Skeletal muscle tissue (tissue), 4 donors: ENCODE measurements around the gene HAUS7. TPM values are rescaled to one million over a fixed set of nuclear protein-coding genes. Genes with fewer than 3 reads are reported as not detected.

ENCODE experiments used
- H3K27ac ChIP-seq: one replicate; pipeline ENCODE4 v1.7.0; 2013; ENCODE audit warnings: mild to moderate bottlenecking, low read depth, low read length, inconsistent platforms
- H3K27me3 ChIP-seq, 3 donors: one replicate each; pipeline ENCODE4 v1.7.0; 2013; ENCODE audit warnings: low read length in 3 of 3; ENCODE audit not compliant: control insufficient read depth in 3 of 3, insufficient read depth in 3 of 3
- H3K36me3 ChIP-seq, 3 donors: one replicate each; pipeline ENCODE4 v1.7.0; 2013; ENCODE audit warnings: low read length in 3 of 3; ENCODE audit not compliant: control insufficient read depth in 3 of 3, insufficient read depth in 3 of 3
- H3K4me1 ChIP-seq, 3 donors: one replicate each; pipeline ENCODE4 v1.7.0; 2013; ENCODE audit warnings: low read length in 3 of 3, mild to moderate bottlenecking in 3 of 3; ENCODE audit not compliant: control insufficient read depth in 3 of 3, insufficient read depth in 3 of 3
- H3K4me3 ChIP-seq, 3 donors: one replicate each; pipeline ENCODE4 v1.7.0; 2013; ENCODE audit warnings: low read length in 3 of 3
- H3K9ac ChIP-seq, 3 donors: one replicate each; pipeline ENCODE4 v1.7.0; 2013; ENCODE audit warnings: low read length in 3 of 3, mild to moderate bottlenecking in 3 of 3, moderate library complexity in 2 of 3, low read depth in 1 of 3
- H3K9me3 ChIP-seq, 3 donors: one replicate each; pipeline ENCODE4 v1.7.0; 2013; ENCODE audit warnings: low read length in 3 of 3; ENCODE audit not compliant: control insufficient read depth in 3 of 3
- total RNA-seq: library from RNA; depleted of rRNA; stranded (reverse); fragments of >200 nt; gene quantifications from one replicate; pipeline ENCODE4 v1.2.3, GENCODE V29; 2014
- donor health status: Osteomylitis.

The HAUS7 gene
- total RNA-seq, 1 donor from 2014 or later, result 11.0 TPM

- Histone ChIP-seq H3K27me3 (no peaks in the 10 kb centered on the region), H3K4me3 (no peak overlapping the region), H3K9me3 (no peaks in the 10 kb centered on the region), H3K36me3 (no peaks in the 10 kb centered on the region), H3K4me1 (peaks cover 1 to 4% (median 2%) of the 10 kb centered on the region in 3 donors), H3K9ac (no peak overlapping the region), H3K27ac (no peak overlapping the region)
Observed at GRCh38 chrX:153482376-153483015, 12.1 kb upstream of the HAUS7 start.

- no peak overlapping the region for H3K27ac ChIP-seq
- no peak overlapping the region for H3K4me3 ChIP-seq
- peaks cover 0 to 6% (median 0%) of the 10 kb centered on the region in 3 donors for H3K27me3 ChIP-seq
- H3K9ac ChIP-seq, result no peak overlapping the region
- no peaks in the 10 kb centered on the region for H3K36me3 ChIP-seq
- no peaks in the 10 kb centered on the region for H3K9me3 ChIP-seq
- peaks cover 6 to 12% (median 9%) of the 10 kb centered on the region in 3 donors for H3K4me1 ChIP-seq
Observed at GRCh38 chrX:153481043-153481442, 10.7 kb upstream of the HAUS7 start.

DNA sequence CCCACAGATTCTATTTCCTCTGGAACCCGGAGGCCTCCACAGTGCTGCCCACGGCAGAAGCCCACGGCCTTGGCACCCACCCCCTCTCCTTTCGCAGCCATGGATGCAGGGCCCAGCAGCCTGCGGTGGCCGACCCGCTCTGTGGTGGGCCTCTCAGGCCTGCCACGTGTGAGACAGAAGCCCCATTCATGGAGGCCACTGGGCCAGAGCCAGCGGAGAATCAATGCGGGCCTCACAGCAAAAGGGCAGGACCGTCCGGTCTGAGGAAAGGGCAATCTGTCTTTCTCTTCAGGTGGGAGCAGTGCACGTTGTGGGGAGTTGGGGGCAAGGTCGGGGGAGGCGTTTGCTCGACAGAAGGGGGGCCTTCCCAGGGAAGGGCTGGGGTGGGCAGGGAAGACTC is 8.4 kb upstream of the HAUS7 start:
- Histone ChIP-seq H3K4me3 (no peak overlapping the region), H3K36me3 (no peaks in the 10 kb centered on the region), H3K9ac (no peak overlapping the region), H3K4me1 (peaks cover 8 to 19% (median 18%) of the 10 kb centered on the region in 3 donors), H3K9me3 (no peaks in the 10 kb centered on the region), H3K27me3 (peaks cover 0 to 6% (median 0%) of the 10 kb centered on the region in 3 donors), H3K27ac (no peak overlapping the region)

DNA sequence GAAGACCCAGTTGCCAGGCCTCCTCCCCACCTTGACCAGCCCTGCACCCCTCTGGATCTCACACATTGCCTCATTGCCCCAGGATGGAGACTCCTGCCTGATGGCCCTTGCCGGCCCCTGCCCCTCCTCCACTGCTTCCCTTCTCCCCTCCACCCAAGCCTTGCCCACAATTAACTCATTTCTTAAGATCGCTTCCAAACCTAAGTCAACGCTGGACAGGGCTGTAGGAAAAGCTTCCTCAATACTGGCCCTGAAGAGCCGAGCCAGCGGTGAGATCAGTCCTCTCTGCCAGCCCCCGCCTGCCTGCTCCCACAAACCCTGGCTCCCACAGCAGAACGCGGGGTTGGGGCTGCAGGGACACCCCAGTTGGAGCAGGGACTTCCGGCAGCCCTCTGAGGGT is 7.5 kb upstream of the HAUS7 start:
- H3K9ac ChIP-seq, result no peak overlapping the region
- peak overlapping the region; percentile 72 for H3K27ac ChIP-seq
- H3K9me3 ChIP-seq, result no peaks in the 10 kb centered on the region
- H3K4me1 ChIP-seq, result peaks cover 8 to 19% (median 18%) of the 10 kb centered on the region in 3 donors
- no peak overlapping the region for H3K4me3 ChIP-seq
- H3K36me3 ChIP-seq, result no peaks in the 10 kb centered on the region
- peaks cover 0 to 6% (median 0%) of the 10 kb centered on the region in 3 donors for H3K27me3 ChIP-seq

DNA sequence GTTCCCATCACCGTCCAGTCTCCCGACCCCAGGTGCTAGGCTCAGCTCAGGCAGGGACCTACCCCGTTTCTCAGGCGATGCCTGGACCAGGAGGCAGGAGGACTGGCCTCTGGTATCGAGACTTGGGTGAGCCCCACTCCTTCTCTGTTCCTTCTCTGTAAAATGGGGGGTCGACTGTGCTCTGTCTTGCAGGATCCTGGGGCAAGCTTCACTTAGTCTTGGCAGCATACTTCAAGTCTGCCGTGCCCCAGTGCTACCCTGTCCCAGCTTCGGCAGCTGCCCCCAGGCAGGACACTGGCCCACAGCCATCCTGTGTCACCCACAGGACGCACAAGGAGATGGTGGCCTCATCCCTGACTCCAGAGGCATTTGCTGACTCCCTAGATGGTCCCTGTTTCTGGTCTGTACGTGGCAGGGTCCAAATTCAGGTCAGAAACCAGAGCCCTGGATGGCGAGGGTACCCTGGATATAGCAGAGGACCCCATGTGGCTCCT is 7.0 kb upstream of the HAUS7 start:
- H3K9me3 ChIP-seq, result no peaks in the 10 kb centered on the region
- no peak overlapping the region for H3K4me3 ChIP-seq
- no peak overlapping the region for H3K9ac ChIP-seq
- peaks cover 8 to 19% (median 18%) of the 10 kb centered on the region in 3 donors for H3K4me1 ChIP-seq
- peak overlapping the region; percentile 72 for H3K27ac ChIP-seq
- no peaks in the 10 kb centered on the region for H3K36me3 ChIP-seq
- H3K27me3 ChIP-seq, result peaks cover 0 to 6% (median 0%) of the 10 kb centered on the region in 3 donors

GRCh38 chrX:153476666-153477363 is 6.4 kb upstream of the HAUS7 start:
- H3K27me3 ChIP-seq, result peaks cover 0 to 6% (median 0%) of the 10 kb centered on the region in 3 donors
- H3K36me3 ChIP-seq, result no peaks in the 10 kb centered on the region
- H3K4me1 ChIP-seq, result peaks cover 8 to 19% (median 18%) of the 10 kb centered on the region in 3 donors
- peak overlapping the region; percentile 72 for H3K27ac ChIP-seq
- H3K4me3 ChIP-seq, result no peak overlapping the region
- H3K9me3 ChIP-seq, result no peaks in the 10 kb centered on the region
- H3K9ac ChIP-seq, result no peak overlapping the region

GRCh38 chrX:153475751-153476281 is 5.4 kb upstream of the HAUS7 start:
- Histone ChIP-seq H3K36me3 (no peaks in the 10 kb centered on the region), H3K27me3 (peaks cover 0 to 6% (median 0%) of the 10 kb centered on the region in 3 donors), H3K9ac (no peak overlapping the region), H3K4me3 (no peak overlapping the region), H3K27ac (peak overlapping the region; percentile 48), H3K4me1 (peaks cover 12 to 22% (median 21%) of the 10 kb centered on the region in 3 donors), H3K9me3 (no peaks in the 10 kb centered on the region)

- Histone ChIP-seq H3K27me3 (peaks cover 0 to 6% (median 0%) of the 10 kb centered on the region in 3 donors), H3K36me3 (no peaks in the 10 kb centered on the region), H3K4me3 (no peak overlapping the region), H3K4me1 (peaks cover 13 to 22% (median 21%) of the 10 kb centered on the region in 3 donors), H3K9ac (no peak overlapping the region), H3K27ac (peak overlapping the region; percentile 58), H3K9me3 (no peaks in the 10 kb centered on the region)
Observed at GRCh38 chrX:153475271-153475670, 4.9 kb upstream of the HAUS7 start.

GRCh38 chrX:153474718-153475117 is 4.3 kb upstream of the HAUS7 start:
- Histone ChIP-seq H3K9ac (no peak overlapping the region), H3K4me3 (no peak overlapping the region), H3K4me1 (peaks cover 17 to 26% (median 23%) of the 10 kb centered on the region in 3 donors), H3K9me3 (no peaks in the 10 kb centered on the region), H3K27ac (peak overlapping the region; percentile 58), H3K27me3 (peaks cover 0 to 6% (median 0%) of the 10 kb centered on the region in 3 donors), H3K36me3 (no peaks in the 10 kb centered on the region)

GRCh38 chrX:153474266-153474665 is 3.9 kb upstream of the HAUS7 start:
- H3K9ac ChIP-seq, result no peak overlapping the region
- peaks cover 20 to 30% (median 27%) of the 10 kb centered on the region in 3 donors for H3K4me1 ChIP-seq
- H3K9me3 ChIP-seq, result no peaks in the 10 kb centered on the region
- no peak overlapping the region for H3K4me3 ChIP-seq
- H3K27ac ChIP-seq, result peak overlapping the region; percentile 25
- peaks cover 0 to 6% (median 0%) of the 10 kb centered on the region in 3 donors for H3K27me3 ChIP-seq
- H3K36me3 ChIP-seq, result no peaks in the 10 kb centered on the region
